Measurements from ENCODE around the gene TEAD1. TPM values are rescaled to one million over a fixed set of nuclear protein-coding genes. Genes with fewer than 3 reads are reported as not detected.
A peak's percentile ranks its signal among the peaks of the same experiment; 100 is the strongest.

TEAD1 gene
- total RNA-seq, 1 donor from 2014 or later = 163 TPM

DNA sequence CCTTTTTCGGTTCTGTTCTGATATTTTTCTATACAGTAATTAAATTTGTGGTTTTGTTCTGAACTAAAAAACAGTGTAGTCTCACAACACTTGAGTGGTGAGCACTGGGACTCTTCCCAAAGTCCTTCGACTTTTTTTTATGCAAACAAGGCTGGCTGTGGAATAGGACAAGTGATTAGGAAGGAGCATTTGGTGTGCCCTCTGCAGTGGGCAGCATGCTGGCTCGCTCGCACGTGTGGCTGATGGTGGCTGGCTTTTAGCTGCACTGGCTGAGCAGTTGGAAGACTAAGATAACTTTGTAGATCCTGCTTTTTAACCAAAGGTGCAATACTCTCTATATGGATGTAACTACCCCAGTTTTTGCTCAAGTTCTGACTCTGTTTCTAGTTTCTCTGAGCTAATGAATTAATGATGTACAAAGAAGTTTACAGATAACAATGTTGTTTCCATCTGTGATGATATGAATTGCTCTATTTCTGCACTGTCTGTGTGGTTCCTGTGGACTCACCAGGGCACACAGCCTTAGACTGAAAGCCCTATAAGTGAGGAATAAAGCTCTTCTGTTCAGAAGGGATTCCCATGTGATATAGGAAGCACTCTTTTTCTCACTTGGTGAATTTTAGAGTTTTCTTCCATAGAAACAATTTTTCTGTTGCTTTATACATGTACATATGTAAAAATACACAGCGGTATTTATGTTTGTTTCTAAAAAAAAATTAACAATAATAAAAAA lies 191.8 kb downstream of the TEAD1 start:
- Mint-ChIP-seq H3K4me3 (no peak overlapping the region), H3K4me1 (peaks cover 42% of the 10 kb centered on the region), H3K27ac (peak overlapping the region; percentile 95), H3K9me3 (no peaks in the 10 kb centered on the region), H3K36me3 (peaks cover 2% of the 10 kb centered on the region), H3K27me3 (ENCODE audit: low read depth) (no peaks in the 10 kb centered on the region)
- DNase-seq (ENCODE audit: low spot score in 2 of 2, unreplicated experiment in 2 of 2) = no peak
- TF ChIP-seq, protein P1, sequence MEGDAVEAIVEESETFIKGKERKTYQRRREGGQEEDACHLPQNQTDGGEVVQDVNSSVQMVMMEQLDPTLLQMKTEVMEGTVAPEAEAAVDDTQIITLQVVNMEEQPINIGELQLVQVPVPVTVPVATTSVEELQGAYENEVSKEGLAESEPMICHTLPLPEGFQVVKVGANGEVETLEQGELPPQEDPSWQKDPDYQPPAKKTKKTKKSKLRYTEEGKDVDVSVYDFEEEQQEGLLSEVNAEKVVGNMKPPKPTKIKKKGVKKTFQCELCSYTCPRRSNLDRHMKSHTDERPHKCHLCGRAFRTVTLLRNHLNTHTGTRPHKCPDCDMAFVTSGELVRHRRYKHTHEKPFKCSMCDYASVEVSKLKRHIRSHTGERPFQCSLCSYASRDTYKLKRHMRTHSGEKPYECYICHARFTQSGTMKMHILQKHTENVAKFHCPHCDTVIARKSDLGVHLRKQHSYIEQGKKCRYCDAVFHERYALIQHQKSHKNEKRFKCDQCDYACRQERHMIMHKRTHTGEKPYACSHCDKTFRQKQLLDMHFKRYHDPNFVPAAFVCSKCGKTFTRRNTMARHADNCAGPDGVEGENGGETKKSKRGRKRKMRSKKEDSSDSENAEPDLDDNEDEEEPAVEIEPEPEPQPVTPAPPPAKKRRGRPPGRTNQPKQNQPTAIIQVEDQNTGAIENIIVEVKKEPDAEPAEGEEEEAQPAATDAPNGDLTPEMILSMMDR (IDR thresholded peaks at IDR 0.05; ENCODE audit: unreplicated experiment) = no peak

DNA sequence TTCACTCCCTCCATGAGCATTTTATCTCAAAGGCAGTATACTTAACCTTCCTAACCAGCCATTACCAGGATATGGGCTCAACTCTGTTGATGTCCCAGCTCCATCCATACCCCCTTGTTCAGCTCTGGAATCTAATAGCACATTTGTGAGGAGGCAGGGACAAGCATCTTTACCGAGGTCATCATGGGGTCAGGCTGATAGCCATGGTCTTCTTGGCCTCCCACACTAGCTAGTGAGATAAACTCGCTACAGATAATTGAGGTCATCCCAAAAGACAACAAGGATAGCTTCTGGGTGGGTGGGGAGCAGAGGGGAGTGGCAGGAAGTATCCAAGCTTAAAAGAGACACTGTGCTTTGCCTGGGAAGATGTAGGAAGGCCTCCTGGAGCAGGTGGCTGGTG lies 193.3 kb downstream of the TEAD1 start:
- TF ChIP-seq, protein P1 (IDR thresholded peaks at IDR 0.05; ENCODE audit: unreplicated experiment) = no peak
- H3K36me3 Mint-ChIP-seq = peaks cover 9% of the 10 kb centered on the region
- no peak for DNase-seq (ENCODE audit: low spot score in 2 of 2, unreplicated experiment in 2 of 2)
- H3K4me3 Mint-ChIP-seq = no peak overlapping the region
- H3K27me3 Mint-ChIP-seq (ENCODE audit: low read depth) = no peaks in the 10 kb centered on the region
- peak overlapping the region; percentile 36 for H3K27ac Mint-ChIP-seq
- no peaks in the 10 kb centered on the region for H3K9me3 Mint-ChIP-seq
- peaks cover 45% of the 10 kb centered on the region for H3K4me1 Mint-ChIP-seq

- DNase-seq (ENCODE audit: low spot score in 2 of 2, unreplicated experiment in 2 of 2) = no peak
- Mint-ChIP-seq H3K36me3 (peaks cover 9% of the 10 kb centered on the region), H3K4me3 (no peak overlapping the region), H3K9me3 (no peaks in the 10 kb centered on the region), H3K27me3 (ENCODE audit: low read depth) (no peaks in the 10 kb centered on the region), H3K4me1 (peaks cover 37% of the 10 kb centered on the region), H3K27ac (peak overlapping the region; percentile 53)
- TF ChIP-seq, protein P1 (IDR thresholded peaks at IDR 0.05; ENCODE audit: unreplicated experiment) = no peak
These were observed 194.3 kb downstream of the TEAD1 start for GRCh38 chr11:12868315-12869073.

DNA sequence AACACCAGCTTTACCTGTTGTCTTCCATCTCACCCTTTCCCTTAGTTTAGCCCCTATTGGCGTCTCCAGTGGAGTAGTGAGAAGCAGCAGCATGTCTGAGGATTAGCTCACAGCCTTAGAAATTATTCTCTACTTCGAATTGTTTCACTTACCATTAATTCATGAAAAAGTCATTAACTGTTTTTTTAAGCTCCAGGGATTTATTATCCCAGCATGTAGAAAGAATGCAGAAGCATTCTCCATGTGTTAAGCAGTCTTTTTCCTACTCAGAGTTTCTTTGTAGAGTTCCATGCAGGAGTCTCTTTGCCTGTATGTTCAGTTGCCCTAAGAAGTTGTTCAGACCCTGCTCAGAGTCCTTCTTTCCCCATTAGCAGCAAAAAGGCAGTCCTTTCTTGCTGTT lies 197.0 kb downstream of the TEAD1 start:
- Mint-ChIP-seq H3K27me3 (ENCODE audit: low read depth) (no peaks in the 10 kb centered on the region), H3K4me3 (no peak overlapping the region), H3K4me1 (peaks cover 19% of the 10 kb centered on the region), H3K27ac (peak overlapping the region; percentile 76), H3K9me3 (no peaks in the 10 kb centered on the region), H3K36me3 (peaks cover 9% of the 10 kb centered on the region)
- TF ChIP-seq, protein P1 (IDR thresholded peaks at IDR 0.05; ENCODE audit: unreplicated experiment) = no peak
- DNase-seq (ENCODE audit: low spot score in 2 of 2, unreplicated experiment in 2 of 2) = no peak

DNA sequence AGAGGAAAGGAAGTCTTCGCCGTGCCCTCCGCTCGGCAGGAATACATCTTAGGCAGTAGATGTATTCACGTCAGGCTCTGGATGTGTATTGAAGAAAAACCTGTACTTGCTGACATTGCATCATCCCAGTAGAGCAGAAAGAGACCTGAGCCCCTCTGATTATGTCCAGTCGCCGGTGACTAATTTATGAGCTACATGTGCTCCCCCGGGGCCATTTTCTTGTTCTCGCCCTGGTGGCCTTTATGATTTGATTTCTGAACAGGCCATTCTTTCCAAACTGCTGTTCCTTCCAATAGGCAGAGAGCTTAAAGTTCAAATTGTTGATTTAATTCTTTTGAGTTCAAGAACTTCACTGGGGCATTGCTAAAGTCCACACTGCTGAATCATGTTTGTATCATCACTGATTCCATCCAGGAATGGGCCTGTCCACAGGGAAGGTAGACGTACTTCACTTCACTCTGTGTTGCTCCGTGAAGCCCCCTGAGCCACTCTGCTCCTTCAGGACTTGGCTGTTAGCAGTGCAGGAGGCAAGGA lies 197.6 kb downstream of the TEAD1 start:
- Mint-ChIP-seq H3K4me3 (no peak overlapping the region), H3K36me3 (peaks cover 9% of the 10 kb centered on the region), H3K9me3 (no peaks in the 10 kb centered on the region), H3K27me3 (ENCODE audit: low read depth) (no peaks in the 10 kb centered on the region), H3K27ac (no peak overlapping the region), H3K4me1 (peaks cover 25% of the 10 kb centered on the region)
- no peak for DNase-seq (ENCODE audit: low spot score in 2 of 2, unreplicated experiment in 2 of 2)
- TF ChIP-seq, protein P1 (IDR thresholded peaks at IDR 0.05; ENCODE audit: unreplicated experiment) = no peak
